ENCODE measurements around the gene PBX3.

PBX3 gene

GRCh38 chr9:125747053-125747764, at the start of gene PBX3:
TSS of gene PBX3 (plus strand) at chr9:125747373.
- peak; percentile 38 for DNase-seq (ENCODE audit: low spot score)

GRCh38 chr9:125699870-125700269, 47.3 kb upstream of the PBX3 start:
- no peak for DNase-seq (ENCODE audit: low spot score)

- no peak for DNase-seq (ENCODE audit: low spot score)
These were observed 46.4 kb upstream of the PBX3 start for GRCh38 chr9:125700791-125701190.

- DNase-seq (ENCODE audit: low spot score) = peak; percentile 21
These were observed 45.8 kb upstream of the PBX3 start for GRCh38 chr9:125701351-125701750.

GRCh38 chr9:125703662-125704061, 43.5 kb upstream of the PBX3 start:
- no peak for DNase-seq (ENCODE audit: low spot score)

GRCh38 chr9:125705893-125706292, 41.3 kb upstream of the PBX3 start:
- no peak for DNase-seq (ENCODE audit: low spot score)

- DNase-seq (ENCODE audit: low spot score) = peak; percentile 97
These were observed 40.3 kb upstream of the PBX3 start, which contains the start of gene MAPKAP1 for GRCh38 chr9:125706651-125707471. TSS of gene MAPKAP1 (minus strand) at chr9:125707208. CDS start at chr9:125672574, 34,634 bp downstream.

- DNase-seq (ENCODE audit: low spot score) = no peak
These were observed 39.7 kb upstream of the PBX3 start for GRCh38 chr9:125707472-125707804.

- DNase-seq (ENCODE audit: low spot score) = no peak
These were observed 20.6 kb upstream of the PBX3 start for GRCh38 chr9:125726456-125727132.

GRCh38 chr9:125730168-125730567, 17.0 kb upstream of the PBX3 start:
- DNase-seq (ENCODE audit: low spot score) = no peak

- DNase-seq (ENCODE audit: low spot score) = no peak
These were observed 14.6 kb upstream of the PBX3 start for GRCh38 chr9:125732562-125732961.

- no peak for DNase-seq (ENCODE audit: low spot score)
These were observed 7.7 kb upstream of the PBX3 start for GRCh38 chr9:125739436-125739835.

GRCh38 chr9:125742657-125743056, 4.5 kb upstream of the PBX3 start:
- no peak for DNase-seq (ENCODE audit: low spot score)

GRCh38 chr9:125743682-125744428, 3.3 kb upstream of the PBX3 start:
- DNase-seq (ENCODE audit: low spot score) = no peak

- no peak for DNase-seq (ENCODE audit: low spot score)
These were observed 2.6 kb upstream of the PBX3 start for GRCh38 chr9:125744616-125745015.

- no peak for DNase-seq (ENCODE audit: low spot score)
These were observed 2.2 kb upstream of the PBX3 start for GRCh38 chr9:125745018-125745417.

- no peak for DNase-seq (ENCODE audit: low spot score)
These were observed 1.5 kb upstream of the PBX3 start for GRCh38 chr9:125745682-125746016.

GRCh38 chr9:125746017-125746773, 978 bp upstream of the PBX3 start:
- DNase-seq (ENCODE audit: low spot score) = peak; percentile 91

- DNase-seq (ENCODE audit: low spot score) = no peak
These were observed 460 bp upstream of the PBX3 start for GRCh38 chr9:125746774-125747052.

- DNase-seq (ENCODE audit: low spot score) = no peak
These were observed 732 bp downstream of the PBX3 start for GRCh38 chr9:125747765-125748445.

GRCh38 chr9:125748446-125749099, 1.4 kb downstream of the PBX3 start:
- no peak for DNase-seq (ENCODE audit: low spot score)

Data from kidney capillary endothelial cell (primary cell).